OCI-LY1 (cell line): ENCODE measurements around the gene SNRPB2.

Source experiments
- CTCF ChIP-seq: fragments of 200-600 bp; sonication (generic), shearing (Covaris generic); IDR thresholded peaks from 2 replicates; pipeline ENCODE4 v1.5.1; 2017; ENCODE audit warnings: mild to moderate bottlenecking, antibody characterized with exemption, low read length, moderate library complexity, mixed read lengths
- EZH2 ChIP-seq: fragments of 200-600 bp; sonication (generic), shearing (Covaris generic); IDR thresholded peaks from 2 replicates; pipeline ENCODE4 v1.8.0; 2017; ENCODE audit warnings: borderline replicate concordance, mixed run types, mild to moderate bottlenecking, antibody characterized with exemption, low read length, moderate library complexity, mixed read lengths

- TF ChIP-seq CTCF: no peak
- no peak for TF ChIP-seq EZH2
Observed at GRCh38 chr20:16684416-16684815, 45.4 kb upstream of the SNRPB2 start.
